ENCODE results near the gene MARK1.

DNA sequence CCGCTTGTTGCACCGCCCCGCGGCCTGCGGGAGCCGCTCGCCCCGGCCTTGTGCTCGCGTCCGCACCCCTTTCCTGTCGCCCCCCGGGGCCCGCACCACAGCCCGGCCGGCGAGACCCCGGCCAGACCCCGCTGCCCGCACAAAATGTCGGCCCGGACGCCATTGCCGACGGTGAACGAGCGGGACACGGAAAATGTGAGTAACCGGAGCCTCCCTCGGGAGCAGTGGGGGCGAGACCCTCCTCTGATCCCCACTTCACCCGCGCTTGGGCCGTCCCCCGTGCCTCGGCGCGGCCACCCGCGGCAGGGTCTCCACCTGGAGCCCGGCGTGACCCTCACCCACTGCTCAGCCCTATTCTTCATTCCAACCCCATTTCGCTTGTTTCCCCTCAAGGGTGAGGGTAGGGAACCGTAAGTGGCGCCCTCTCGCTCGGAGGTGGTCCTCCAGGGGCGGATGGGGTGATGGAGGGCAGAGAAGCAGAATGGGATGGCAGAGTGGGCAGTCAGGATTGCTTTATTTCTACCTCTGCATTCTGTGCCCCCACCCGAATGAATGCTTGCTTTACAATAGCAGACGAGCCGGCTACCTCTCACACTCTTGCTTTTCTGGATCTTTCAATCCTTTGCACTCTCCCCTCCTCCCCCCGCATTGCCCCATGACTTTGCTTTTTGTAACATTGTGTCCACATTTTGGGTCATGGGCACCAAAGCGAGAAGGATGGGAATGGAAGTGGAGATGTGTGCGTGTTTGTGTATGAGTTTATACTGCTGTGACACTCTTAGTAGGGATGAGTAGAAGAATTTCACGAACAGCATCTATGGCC is 954 bp downstream of the MARK1 start:
- TF ChIP-seq EZH2 (IDR thresholded peaks at IDR 0.05; ENCODE audit: borderline replicate concordance, insufficient read depth, low read depth, low read length, poor library complexity, severe bottlenecking): no peak
- TF ChIP-seq, protein P1, sequence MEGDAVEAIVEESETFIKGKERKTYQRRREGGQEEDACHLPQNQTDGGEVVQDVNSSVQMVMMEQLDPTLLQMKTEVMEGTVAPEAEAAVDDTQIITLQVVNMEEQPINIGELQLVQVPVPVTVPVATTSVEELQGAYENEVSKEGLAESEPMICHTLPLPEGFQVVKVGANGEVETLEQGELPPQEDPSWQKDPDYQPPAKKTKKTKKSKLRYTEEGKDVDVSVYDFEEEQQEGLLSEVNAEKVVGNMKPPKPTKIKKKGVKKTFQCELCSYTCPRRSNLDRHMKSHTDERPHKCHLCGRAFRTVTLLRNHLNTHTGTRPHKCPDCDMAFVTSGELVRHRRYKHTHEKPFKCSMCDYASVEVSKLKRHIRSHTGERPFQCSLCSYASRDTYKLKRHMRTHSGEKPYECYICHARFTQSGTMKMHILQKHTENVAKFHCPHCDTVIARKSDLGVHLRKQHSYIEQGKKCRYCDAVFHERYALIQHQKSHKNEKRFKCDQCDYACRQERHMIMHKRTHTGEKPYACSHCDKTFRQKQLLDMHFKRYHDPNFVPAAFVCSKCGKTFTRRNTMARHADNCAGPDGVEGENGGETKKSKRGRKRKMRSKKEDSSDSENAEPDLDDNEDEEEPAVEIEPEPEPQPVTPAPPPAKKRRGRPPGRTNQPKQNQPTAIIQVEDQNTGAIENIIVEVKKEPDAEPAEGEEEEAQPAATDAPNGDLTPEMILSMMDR (IDR thresholded peaks at IDR 0.05): no peak

Data from B cell (primary cell).